Measurements from ENCODE around the gene SSTR3.

GRCh38 chr22:37199103-37199759, 13.0 kb downstream of the SSTR3 start:
- TF ChIP-seq CTCF (IDR thresholded peaks at IDR 0.05; ENCODE audit: insufficient read depth, low read length) (peak; percentile 66), SPI1 (IDR thresholded peaks at IDR 0.05; ENCODE audit: borderline replicate concordance, low read depth) (peak; percentile 41; the same call in 1 of the 2 replicates), GABPA (IDR thresholded peaks at IDR 0.05; ENCODE audit: low read depth) (peak; percentile 63), POLR2AphosphoS5 (IDR thresholded peaks at IDR 0.05; ENCODE audit: low read depth) (peak; percentile 94), REST (IDR thresholded peaks at IDR 0.05; ENCODE audit: insufficient replicate concordance, low read depth) (peak; percentile 29)

All from HL-60 (cell line).